HG02678 (cell line): ENCODE data around the gene RETREG3.
"Not testable (repeated sequence)": the region's sequence is repeated elsewhere in the genome, so short reads cannot be mapped to it uniquely, and the experiment has no call there.

Experiments used
- ATAC-seq: cut with Tn5 transposase; IDR thresholded peaks from one replicate; pipeline ENCODE4 v1.9.1; 2021; ENCODE audit warnings: mild to moderate bottlenecking, moderate library complexity; ENCODE audit not compliant: unreplicated experiment

RETREG3 gene

DNA sequence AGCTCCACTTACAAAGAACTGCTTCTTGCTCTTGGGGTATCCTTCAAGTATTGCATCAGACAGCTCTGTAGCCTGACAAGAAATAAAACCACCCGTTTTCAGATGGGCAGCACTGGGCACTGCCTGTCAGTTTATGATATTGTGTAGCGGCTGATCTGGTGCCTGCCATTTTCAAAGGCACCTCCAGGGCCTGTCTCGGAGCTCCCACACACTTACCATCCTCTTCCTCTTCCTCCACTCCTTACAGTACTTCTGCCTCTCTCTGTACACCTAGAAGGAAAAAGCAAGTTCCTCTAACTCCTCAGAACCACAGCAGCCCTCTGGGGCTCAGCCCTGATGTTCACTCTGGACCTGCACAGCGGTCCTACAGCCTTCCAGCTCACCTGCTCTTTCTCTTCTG is 36.1 kb downstream of the RETREG3 start:
- ATAC-seq: no peak

DNA sequence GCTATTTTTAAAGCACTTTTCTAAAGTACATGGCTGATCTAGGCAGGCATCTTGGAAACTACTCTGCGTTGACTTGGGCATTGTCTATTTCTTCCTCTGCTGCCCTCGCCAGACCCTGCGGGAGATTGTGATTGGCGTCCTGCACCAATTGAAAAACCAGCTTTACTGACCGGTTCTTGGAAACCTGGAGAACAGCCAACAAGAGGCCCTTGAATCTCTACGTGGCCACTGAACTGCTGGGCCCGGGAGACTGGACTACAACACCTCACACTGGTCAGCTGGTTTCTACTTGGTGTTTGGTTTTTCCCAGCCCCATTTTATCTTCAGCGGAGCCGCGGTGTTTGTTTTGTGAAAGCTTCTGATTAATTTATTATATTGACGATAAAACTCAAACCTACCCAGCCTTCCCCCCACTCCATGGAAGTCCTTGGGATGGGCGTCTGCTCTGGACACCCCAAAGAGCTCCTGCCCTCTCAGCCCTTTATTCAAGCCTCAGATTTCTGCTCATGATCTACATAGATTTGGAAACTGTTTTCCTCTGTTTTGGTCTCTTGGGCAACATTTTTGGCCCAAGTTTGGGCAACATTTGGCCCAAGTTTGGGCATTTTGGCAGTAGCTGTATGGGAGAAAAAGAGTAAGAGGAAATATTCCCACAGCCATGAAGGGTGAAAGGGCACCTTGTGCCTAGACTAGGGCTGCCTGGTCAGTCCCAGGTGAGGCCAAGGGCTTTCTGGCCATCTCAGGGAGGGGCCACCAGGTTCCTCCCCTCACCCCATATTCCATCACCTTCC is 37.5 kb downstream of the RETREG3 start:
- no peak for ATAC-seq

DNA sequence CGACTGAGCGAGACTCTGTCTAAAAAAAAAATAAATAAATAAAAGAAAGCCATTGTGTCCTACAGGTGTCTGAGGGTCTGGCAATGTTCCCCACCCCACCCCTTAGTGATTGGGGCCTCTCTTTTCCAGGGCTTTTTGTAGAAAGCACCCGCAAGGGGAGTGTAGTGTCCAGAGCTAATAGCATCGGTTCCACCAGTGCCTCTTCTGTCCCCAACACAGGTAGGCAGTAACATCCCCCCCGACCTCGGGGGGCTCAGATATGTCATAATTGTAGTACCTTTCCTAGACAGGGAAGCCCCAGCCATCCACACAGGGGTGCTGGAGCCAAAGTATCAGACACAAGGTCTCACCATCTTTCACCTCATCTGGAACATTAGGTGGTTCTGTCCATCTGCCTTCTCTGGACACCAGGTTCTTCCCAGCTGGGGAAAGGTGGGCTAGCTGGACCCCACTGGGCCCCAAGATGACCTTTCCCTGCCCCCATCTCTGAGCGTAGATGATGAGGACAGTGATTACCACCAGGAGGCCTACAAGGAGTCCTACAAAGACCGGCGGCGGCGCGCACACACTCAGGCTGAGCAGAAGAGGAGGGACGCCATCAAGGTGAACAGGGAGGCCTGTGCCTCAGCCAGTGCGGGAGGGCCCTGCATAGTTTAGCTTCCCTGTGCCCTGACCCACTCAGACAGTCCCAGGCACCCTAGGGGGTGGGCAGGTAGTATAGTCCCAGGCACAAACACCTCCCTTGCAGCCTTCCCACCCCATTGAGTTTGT is 40.6 kb downstream of the RETREG3 start:
- no peak for ATAC-seq

DNA sequence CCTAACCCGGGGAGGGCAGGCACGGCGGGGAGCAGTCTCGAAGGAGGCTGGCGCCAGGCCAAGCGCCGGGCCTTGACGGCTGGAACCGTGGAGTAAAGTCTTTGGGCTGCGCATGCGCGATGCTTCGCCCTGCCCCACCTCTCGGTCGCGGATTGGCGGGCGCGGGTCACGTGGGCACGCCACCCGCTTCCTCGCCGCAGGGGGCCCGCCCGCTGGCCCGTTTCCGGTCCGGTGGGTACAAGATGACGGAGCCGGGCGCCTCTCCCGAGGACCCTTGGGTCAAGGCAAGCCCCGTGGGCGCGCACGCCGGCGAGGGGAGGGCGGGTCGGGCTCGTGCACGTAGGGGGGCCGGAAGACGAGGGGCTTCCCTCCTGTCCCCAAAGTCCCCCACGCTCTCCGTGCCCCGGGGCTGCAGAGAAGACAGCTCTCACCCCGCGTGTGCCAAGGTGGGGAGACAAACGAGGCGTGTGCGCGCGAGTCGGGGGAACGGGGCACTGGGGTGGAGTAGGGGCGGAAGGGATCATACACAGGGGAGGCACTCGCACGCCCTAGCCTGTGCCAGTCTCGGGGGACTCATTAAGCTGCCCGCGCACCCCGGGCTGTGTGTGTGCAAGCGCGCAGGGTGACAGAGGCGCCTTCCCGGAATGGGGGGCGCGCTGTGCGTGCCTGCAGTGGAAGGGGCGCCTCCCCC is 42.1 kb downstream of the RETREG3 start, which contains the start of gene MLX:
Gene MLX, plus strand, starts transcription at position 218 of the 691 bp plus-strand sequence. Its CDS starts 25 bp downstream, at position 243.
- peak; percentile 71 for ATAC-seq

DNA sequence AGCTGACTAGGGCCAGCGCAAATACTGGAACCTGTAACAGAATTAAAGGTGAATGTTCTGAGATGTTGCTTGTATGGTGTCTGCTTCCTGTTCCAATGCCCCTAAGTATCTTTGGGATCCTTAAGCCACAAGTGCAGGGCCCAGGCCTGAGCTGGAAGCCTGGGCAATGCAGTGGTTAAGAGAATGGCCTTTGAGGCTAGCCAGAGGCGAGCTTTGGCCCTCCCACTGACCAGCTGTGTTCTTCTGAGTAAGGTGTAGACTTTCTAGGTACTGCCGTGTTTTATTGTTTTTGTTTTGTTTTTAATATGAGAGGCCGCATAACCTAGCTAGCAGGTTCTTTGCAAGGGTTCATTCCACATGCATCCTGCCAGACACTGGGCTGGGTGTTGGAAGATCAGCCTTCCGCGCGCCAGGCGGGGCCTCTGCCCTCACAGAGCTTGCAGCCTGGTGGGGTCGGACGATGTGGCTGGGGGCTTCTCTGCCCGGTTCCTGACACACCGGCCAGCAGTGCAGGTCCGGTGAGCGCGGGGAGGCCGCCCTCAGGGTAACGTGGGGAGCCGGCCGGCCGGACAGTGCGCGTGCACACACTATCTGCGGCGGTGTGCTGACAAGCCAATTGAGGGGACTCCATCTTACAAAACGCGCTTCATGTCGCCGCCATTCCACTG is 42.8 kb downstream of the RETREG3 start:
- no peak for ATAC-seq

DNA sequence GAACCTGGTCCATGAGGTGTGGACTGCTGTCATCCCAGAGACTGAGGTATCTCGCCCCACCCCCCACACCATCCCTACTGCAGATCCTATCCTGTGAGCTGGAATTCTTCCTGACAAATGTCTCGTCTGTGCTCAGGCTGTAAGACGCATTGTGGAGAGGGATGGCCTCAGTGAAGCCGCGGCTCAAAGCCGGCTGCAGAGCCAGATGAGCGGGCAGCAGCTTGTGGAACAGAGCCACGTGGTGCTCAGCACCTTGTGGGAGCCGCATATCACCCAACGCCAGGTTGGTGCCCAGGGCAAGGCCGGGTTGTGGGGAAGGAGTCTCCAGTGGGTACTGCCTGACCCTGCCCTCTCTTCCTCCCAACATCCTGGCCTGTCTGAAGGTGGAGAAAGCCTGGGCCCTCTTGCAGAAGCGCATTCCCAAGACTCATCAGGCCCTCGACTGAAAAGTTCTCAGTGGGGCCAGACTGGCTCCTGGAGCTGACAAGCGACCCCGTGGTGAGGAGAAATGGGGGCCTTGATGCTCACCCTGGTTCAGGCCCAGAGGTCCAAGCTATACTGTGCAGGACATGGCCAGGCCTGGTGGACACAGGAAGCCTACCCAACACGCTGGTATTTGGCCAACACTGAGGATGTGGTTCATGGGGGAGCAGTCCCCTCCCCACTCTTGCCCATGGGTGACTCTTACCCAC is 43.5 kb downstream of the RETREG3 start:
- ATAC-seq: no peak

DNA sequence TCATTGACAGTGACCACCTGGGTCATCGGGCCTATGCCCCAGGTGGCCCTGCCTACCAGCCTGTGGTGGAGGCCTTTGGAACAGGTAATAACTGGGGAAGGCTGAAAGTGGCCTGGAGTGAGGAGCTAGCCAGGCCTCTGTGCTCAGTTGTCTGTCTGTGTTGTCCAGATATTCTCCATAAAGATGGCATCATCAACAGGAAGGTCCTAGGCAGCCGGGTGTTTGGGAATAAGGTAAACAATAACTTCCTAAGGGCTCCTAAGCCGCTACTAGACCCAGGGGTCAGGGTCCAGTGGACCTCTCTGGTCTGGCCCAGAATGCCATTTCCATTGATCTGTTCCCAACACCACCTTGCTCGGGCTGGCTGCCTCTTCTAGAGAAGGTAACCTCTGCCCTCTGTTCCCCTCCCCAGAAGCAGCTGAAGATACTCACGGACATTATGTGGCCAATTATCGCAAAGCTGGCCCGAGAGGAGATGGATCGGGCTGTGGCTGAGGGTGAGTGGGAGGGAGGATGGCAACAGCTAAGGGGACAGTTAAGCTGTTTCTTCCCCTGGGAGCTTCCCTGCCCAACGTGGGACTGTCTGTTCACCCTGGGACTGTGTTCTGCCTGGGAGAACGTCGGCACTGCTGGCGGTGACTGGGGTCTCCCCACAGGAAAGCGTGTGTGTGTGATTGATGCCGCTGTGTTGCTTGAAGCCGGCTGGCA is 44.2 kb downstream of the RETREG3 start:
- no peak for ATAC-seq

DNA sequence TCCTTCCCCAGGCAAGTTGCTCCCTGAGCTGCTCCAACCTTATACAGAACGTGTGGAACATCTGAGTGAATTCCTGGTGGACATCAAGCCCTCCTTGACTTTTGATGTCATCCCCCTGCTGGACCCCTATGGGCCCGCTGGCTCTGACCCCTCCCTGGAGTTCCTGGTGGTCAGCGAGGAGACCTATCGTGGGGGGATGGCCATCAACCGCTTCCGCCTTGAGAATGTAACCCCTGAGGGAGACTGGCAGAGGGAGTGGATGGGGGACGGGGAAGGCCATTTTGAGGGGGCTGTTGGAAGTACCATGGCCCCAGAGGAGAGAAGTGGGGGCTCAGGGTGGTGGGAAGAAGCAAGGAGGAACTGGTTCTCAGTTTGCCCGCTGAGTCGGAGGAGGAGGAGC is 45.2 kb downstream of the RETREG3 start:
- ATAC-seq: no peak

DNA sequence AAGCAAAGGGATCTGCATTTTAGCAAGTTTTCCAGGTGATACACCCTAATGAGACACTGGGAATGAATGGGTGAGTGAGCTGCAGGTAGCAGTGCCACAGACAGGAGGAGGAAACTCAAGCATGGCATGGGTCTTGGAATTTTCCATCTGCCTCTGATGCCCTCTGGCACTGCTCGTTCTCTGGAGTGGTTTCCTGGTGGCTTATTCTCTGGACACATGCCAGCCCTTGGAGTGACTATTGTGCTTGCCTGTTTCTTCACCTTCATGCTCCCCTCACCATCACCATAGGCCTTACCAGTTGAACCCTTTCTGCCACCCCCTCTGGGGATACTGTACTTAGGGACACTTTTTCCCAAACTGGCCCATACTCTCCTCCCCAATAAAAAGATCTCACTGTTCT is 45.6 kb downstream of the RETREG3 start:
- no peak for ATAC-seq

DNA sequence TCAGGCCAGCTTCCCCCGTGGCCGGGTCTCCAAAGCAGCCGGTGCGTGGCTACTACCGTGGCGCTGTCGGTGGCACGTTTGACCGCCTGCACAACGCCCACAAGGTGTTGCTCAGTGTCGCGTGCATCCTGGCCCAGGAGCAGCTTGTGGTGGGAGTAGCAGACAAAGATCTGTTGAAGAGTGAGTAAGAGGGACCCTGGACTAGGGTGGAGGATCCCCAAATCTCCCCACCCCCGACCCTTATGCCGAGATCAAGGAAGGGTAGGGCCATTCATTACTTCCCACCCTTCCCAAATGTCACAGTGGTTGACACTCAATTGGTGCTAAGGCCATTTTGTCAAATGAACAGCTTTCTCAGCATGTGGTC is 46.0 kb downstream of the RETREG3 start:
- ATAC-seq: no peak

DNA sequence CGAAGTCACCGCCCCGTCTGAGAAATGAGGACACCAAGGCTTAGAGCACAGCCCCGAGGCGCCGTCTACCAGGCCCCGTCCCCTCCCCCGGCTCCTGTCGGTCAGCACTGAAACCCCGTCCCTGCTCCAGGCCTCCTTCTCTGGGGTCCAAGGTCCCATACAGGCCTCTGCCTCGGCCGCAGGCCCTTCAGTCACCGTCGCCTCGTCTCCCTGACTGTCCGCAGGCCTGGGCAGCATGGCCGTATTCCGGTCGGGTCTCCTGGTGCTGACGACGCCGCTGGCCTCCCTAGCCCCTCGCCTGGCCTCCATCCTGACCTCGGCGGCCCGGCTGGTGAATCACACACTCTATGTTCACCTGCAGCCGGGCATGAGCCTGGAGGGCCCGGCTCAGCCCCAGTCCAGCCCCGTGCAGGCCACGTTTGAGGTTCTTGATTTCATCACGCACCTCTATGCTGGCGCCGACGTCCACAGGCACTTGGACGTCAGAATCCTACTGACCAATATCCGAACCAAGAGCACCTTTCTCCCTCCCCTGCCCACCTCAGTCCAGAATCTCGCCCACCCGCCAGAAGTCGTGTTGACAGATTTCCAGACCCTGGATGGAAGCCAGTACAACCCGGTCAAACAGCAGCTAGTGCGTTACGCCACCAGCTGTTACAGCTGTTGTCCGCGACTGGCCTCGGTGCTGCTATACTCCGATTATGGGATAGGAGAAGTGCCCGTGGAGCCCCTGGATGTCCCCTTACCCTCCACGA is 46.6 kb downstream of the RETREG3 start:
- ATAC-seq: no peak

DNA sequence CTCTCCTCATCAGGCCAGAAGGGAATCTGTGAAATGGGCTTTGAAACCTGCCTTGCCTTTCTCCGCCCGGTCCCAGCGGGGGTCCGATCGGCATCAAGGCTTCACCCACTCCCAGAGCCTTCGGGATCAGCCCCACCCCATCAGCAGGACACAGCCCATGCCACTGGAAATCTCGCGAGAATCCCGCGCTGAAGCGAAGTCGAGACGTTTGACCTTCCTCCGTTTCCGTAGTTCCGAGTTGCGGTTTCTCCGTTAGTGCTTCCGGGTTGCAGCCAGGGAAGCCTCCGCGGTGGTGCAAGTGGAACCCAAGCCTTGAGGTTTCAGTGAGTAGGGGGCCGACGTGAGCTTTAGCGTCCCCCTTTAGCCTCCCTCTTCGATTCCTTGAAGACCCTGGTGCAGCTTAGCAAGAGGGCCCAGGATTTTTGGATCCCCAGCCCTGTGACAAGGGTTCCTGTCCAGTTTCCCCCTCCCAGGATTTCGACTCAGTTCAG is 47.2 kb downstream of the RETREG3 start, which contains the start of gene COASY:
Gene COASY, plus strand, starts transcription at position 252 of the 491 bp plus-strand sequence. CDS start 475 bp downstream, outside the sequence.
- peak; percentile 58 for ATAC-seq

DNA sequence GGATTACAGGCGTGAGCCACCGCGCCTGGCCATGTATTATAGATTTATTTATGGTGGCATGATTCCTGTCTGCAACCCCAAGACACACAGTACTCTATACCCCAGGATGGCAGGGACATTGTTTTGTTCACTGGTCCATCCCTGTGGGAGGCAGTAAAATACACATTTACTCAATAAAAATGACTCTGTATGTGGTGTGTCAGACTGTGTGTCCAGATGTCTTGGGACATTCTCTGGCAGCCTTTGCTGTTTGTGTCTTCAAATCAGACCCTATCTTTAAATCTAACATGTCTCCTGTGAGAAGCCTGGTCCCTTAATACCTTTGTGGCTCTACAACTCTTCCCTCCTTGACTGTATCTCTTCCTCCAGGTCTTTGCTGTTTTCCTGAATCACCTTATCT is 48.9 kb downstream of the RETREG3 start:
- no peak for ATAC-seq

DNA sequence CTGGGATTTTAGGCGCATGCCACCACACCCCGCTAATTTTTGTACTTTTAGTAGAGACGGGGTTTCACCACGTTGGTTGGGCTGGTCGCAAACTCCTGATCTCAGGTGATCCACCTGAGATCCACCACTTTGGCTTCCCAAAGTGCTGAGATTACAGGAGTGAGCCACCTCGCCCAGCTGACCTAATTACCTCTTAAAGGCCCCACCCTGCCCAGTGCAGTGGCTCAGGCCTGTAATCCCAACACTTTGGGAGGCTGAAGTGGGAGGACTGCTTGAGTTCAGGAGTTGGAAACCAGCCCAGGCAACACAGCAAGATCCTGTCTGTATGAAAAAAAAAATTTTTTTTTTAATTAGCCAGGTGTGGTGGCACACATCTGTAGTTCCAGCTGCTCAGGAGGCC is 50.1 kb downstream of the RETREG3 start:
- ATAC-seq: no peak

DNA sequence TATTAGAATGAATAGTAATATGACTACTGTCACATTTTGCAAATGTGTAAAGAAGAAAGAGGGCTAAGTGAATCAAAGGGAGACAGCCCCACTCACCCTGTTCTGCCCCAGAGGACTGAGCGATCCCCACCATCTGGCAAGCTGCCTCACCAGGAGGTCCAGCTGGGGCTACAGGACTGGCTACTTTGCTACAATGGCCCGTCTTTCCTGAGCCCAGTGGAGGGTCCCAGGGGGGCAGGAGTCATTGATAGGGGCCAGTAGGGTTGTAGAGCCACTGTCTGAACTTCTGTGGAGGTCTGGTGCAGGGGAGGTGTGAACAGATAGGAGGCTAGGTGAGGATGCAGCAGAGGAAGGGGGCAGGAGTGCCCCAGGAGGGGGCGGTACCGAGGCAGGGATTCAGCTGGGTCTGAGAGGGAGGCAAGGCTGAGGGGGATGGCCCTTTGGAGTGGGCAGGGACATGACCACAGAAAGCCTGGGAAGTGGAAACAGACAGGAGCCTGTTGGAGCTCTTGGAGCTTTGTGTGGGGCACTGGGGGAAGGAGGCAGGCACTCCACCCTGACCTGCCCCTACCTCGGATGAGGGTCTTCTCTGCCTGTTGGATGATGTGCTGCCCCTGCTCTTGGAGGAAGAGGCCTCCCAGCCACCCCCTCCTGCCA is 53.1 kb downstream of the RETREG3 start:
- not testable (repeated sequence) for ATAC-seq

DNA sequence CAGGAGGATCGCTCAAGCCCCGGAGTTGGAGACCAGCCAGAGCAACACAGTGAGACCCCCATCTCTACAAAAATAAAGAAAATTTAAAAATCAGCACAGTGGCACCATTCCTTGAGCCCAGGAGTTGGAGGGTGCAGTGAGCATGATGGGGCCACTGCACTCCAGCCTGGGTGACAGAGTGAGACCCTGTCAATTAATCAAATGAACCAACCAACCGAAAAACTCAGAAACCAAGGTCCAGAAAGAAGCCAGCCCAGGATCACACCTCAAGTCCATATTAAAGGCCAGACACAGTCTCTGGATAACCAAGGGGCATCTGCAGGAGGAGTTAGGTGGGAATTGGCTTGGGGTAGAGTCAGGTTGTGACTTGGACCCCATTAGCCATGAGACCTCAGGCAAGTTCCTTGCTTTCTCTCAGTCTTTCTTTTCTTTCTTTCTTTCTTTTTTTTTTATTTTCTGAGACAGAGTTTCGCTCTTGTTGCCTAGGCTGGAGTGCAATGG is 54.0 kb downstream of the RETREG3 start:
- no peak for ATAC-seq

DNA sequence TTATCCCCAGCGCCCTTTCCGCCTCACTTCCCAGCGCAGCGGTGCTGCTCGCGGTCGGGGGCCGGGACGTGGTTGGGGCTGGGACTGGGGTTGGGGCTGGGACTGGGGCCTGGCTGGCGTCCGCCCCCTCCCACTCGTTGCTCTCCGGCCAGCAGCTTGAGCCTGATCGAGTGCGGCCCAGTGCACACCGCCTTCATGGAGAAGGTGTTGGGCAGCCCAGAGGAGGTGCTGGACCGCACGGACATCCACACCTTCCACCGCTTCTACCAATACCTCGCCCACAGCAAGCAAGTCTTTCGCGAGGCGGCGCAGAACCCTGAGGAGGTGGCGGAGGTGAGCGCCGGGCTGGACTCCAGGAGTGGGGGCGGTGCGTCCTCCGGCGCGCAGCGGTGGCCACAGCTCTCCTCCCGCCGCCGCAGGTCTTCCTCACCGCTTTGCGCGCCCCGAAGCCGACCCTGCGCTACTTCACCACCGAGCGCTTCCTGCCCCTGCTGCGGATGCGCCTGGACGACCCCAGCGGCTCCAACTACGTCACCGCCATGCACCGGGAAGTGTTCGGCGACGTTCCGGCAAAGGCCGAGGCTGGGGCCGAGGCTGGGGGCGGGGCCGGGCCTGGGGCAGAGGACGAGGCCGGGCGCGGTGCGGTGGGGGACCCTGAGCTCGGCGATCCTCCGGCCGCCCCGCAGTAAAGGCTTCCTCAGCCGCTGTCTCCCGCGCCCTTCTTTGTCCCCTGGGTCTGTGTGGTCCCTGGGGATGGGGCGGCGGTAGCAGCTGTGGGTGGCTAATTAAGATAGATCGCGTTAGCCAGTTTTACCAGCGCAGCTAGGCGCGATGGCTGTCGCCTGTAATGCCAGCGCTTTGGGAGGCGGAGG is 54.7 kb downstream of the RETREG3 start:
- peak; percentile 90 for ATAC-seq
